SW480 (cell line): ENCODE results near the gene TTLL7.

Experiments
- DNase-seq: peaks from one replicate; pipeline ENCODE4 v3.0.0-alpha.2; 2016; ENCODE audit warnings: low spot score

Gene TTLL7

DNA sequence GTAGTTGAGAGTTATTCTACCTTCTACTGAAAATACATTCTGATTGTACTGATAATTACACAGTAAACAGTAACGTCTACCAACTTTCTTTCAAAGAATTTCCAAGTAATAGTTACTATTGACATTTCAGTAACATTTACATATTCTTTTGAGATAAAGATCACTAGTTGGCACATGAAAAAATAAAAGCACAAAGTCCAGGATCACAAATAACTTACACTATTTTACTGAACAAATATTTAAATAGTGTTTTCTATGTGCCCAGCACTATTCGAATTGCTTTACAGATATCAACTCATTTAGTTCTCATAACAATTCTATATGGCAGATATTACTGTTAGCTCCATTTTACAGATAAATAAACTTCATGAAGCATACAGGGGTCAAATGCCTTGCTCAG, 126.4 kb downstream of the TTLL7 start:
- DNase-seq = no peak

DNA sequence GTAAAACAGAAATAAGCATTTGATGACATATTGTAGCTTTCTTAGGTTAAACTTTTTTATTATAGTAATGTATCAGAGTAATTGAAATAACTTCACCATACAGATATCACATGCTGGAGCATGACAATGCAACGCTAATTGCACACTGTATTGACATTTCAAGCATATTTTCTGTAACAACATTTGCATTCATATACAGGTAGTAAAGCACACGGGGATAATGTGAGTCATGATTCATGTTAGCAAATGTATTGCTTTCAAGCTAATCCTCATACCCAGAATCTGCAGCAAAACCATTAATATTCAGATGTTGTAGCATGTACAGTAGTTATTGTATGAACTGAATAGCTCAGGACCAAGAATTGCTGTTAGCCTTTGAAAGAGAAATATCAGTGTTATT, 133.9 kb downstream of the TTLL7 start:
- no peak for DNase-seq

GRCh38 chr1:83860490-83861221, 138.3 kb downstream of the TTLL7 start:
- peak; percentile 29 for DNase-seq

DNA sequence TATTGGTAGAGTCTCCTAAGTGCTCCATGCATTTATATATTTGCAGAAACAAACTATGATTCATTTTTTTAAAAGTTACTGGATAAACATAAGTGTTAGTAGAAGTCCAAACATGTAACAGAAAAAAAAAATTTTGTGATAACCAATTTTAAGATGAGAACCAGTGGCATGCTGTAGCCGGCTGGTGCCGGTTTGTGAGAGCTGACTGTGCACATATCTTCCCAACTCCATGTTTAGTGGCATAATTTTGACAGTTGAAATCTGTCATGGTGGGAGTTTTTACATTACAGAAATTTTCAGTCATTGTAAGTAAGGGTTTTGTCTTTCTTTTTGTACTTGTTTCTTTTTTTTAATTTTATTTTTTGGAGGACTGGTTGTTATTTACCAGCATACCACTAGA, 141.2 kb downstream of the TTLL7 start:
- no peak for DNase-seq

DNA sequence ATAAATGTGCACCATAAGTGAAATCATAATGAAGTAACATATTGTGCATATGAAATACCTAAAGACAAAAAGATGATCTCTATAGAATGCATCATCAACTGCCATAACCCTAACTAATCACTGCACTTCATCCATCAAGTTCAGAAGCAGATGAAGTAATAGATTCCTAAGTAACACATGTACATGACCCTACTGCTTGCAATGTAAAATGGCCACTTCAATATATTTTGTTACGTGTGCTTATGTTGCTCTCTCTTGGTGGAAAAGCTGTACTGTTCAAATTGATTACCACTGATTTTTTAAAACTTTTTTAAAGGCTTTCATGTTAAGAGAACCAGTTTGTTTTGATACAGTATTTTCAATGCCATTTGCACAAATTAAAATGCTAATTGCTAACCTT, 141.8 kb downstream of the TTLL7 start:
- peak; percentile 13 for DNase-seq

DNA sequence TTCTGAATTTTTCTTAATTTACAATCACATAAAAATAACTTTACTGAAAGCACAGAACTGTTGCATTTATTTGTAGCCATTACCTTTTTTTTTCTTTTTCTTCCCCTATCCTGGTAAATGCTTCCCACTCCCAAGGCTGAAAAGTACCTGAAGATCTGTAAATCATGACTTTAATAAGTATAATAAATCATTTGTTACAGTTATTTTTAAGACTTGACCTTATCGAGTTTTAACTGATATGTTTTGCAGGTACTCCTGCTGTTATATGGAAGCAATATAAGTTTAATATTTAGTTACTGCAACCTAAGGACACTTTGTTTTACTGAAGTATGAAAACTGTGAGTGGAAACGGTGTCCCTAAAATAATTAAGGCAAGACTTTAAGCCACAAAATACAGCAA, 142.6 kb downstream of the TTLL7 start:
- no peak for DNase-seq

DNA sequence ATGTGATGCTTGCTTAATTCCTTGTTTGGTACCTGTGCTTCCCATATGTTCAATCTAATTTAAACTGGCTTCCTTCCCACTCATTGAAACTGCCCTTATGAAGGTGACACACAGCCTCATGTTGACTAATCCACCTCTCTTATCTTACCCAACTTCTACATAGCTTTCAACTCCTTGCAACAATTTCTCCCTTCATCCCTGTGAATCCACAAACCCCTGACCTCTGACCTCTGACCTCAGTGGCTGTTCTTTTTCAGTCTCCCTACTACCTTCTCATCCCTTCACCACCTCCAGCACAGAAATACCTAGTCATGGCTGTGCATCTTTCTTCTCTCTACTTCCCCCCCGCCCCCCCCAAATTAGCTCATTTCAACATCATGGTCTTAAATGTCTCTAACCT, 144.5 kb downstream of the TTLL7 start:
- DNase-seq = no peak

GRCh38 chr1:83850834-83851233, 148.1 kb downstream of the TTLL7 start:
- peak; percentile 69 for DNase-seq

- DNase-seq = no peak
Measured at GRCh38 chr1:83849191-83850061, 149.5 kb downstream of the TTLL7 start.

- DNase-seq = no peak
Measured at GRCh38 chr1:83846138-83846537, 152.8 kb downstream of the TTLL7 start.

- no peak for DNase-seq
Measured at GRCh38 chr1:83845437-83846071, 153.4 kb downstream of the TTLL7 start.

DNA sequence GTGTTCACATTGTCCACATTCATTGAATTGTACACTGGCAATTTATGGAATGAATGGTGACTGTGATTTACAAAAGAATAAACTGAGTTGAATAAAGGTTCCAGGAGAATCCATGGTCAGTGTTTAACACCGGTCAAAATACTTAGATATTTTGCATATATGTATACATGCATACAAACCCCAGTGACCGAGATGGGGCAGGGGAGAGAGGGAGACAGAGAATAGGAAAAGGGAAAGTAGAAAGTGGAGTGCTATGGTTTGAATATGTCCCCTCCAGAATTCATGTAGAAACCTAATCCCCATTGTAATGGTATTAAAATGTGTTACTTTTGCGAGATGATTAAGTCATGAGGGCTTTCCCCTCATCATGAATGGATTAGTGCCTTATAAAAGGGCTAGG, 154.4 kb downstream of the TTLL7 start:
- DNase-seq = no peak

GRCh38 chr1:83839566-83840173, 159.3 kb downstream of the TTLL7 start:
- DNase-seq = no peak

DNA sequence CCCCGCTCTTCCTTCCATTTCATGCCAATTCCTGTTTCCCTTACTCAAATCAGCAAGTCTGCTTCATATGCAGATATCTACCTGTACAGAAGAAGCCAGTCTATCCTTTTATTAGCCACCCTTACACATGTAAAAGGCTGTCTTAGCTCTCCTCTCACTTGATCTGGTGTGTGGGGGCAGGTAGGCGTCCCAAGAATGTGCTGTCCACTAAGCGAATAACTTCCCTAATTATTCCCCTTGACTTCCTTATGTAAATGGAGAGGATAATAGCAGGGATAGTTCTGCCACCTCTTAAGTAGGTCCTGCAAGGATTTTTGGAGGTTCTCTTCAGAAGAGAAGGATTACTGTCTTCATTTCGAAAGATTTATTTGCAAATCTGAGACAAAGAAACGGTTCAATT, 160.4 kb downstream of the TTLL7 start:
- no peak for DNase-seq

DNA sequence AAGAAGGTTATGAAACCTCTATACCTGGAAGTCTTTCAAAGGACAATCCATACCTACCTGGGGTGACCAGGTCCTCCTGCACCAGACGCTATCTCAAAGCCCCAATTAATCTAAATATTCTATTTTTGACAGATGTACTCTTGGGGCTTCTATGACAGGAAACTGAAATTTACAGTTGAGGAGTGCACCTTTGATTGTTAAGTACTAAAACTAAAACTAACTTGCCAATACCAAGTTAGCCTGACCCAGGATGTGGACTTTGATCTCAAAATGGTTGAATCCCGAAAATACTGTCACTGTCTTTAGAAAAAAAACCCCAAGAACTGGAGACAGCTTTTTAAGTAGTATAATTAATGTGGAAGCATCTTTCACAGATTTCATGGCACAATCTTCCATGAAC, 162.4 kb downstream of the TTLL7 start:
- DNase-seq = no peak

DNA sequence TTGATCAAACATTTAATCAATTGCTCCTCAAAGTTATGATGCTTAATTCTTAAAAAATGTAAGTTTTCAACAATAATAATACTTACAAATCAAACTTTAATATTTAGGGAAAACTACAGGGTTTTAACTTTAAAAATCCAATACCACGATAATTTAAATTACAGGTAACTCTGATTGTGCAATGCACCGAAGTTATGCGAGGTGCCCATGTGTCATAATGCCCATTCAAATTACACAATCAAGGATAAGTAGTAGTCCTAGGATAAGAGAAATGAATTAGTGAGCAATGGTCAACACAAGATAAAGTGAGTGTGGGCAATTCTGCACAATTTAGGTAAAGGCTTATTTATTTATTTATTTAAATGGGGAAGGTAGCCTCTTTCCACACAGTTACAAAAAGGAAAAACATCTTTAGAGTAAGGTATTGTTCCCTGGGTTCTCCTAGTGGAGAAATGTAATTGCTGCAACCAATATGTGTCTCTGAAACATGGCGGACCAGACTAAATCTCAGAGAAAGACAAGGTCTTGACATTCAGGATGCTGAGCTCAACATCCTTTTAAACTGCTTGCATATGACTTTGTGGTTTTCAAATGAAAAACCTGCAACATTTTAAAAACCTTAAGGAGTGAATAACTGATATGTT, 164.2 kb downstream of the TTLL7 start:
- DNase-seq = no peak

DNA sequence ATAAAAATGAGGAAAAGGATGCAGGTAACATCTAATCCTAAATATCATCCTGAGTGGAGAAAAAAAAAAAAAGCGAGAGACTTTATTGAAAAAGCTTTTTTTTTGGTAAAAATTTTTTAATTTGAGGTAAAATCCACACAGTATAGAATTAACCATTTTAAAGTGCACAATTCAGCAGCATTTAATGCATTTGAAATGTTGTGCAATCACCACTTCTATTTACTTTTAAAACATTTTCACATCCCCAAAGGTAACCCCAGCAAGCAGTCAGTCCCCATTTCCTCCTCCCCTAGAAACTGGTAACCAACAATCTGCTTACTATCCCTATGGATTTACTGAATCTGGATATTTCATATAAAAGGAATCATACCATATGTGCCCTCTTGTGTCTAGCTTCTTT, 166.7 kb downstream of the TTLL7 start:
- no peak for DNase-seq

DNA sequence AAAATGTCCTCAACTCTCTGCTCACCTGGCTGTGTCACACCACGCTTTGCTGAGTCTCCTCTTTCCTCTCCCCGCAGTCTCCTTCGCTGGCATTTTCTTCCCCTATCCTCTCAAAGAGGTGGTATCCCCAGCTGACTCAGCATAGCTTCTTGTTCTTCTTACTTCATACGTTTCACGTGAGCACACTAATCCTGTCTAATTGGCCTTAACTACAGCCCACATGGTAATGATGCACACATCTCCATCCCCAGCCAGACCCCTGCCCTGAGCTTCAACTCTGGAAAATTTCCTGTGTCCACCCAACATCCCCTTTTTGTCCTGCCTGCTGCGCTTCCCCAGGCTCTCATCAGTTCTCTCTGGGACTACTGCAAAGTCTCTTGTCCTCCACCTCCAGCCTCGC, 169.8 kb downstream of the TTLL7 start:
- DNase-seq = no peak

DNA sequence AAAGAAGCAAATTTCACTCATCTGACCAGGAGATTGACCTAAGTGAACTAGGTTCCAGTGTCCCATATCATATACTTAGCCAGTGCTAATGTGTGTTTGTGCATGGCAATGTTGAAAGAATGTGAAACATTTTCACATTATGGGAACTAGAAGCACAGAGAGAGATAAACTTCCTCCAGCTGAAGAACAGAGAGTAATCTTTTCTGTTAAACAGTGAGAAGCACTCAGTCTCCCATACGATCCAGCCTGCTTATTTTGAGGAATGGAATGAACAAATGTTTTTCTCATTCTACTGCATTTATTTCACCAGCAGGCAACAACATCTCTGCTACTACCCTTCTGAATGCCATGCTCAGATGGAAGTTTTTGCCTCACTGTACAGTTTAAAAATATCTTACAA, 170.5 kb downstream of the TTLL7 start:
- no peak for DNase-seq

GRCh38 chr1:83827741-83828140, 171.2 kb downstream of the TTLL7 start:
- no peak for DNase-seq

DNA sequence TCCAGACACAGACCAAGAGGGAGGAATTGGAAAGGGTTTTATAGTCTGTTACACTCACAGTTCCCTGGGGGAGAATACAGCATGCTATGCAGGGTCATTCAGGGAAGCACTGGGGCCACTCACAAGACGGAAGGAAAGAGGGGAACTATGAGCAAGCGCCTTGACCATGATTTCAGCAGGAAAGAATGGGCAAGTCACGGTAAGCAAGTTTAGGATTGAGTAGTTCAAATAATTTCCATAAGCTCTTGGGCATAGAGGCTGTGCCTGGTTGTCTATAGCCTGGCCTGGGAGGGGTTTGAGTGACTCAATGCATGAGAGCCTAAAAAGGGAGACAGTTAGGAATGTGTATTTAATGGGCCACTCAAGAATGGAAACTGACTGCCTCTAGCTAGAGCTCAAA, 176.7 kb downstream of the TTLL7 start:
- no peak for DNase-seq

DNA sequence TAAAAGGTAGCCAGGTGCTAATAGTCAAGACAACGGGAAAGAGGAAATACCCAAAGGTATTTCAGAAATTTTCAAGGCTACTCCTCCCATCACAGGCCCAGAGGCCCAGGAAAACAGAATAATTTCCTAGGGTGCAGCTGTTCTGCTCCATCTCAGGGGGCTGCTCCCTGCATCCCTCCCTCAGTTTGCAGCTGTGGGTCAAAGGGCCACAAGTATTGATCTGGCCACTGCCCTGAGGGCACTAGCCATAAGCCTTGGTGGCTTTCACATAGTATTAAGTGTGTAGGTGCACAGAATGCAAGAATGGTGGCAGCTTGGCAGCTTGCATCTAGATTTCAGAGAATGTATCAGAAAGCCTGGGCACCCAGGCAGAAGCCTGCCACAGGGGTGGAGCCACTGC, 179.5 kb downstream of the TTLL7 start:
- DNase-seq = no peak
